HG03025 (cell line): ENCODE measurements around the gene HAND1.
A peak's percentile ranks its signal among the peaks of the same experiment; 100 is the strongest.

ENCODE experiments used
- ATAC-seq: cut with Tn5 transposase; IDR thresholded peaks from one replicate; pipeline ENCODE4 v1.9.1; 2021; ENCODE audit warnings: mild to moderate bottlenecking, moderate library complexity; ENCODE audit not compliant: unreplicated experiment, low FRiP score

Gene HAND1

GRCh38 chr5:154506049-154506715 lies 28.2 kb upstream of the HAND1 start:
- no peak for ATAC-seq

GRCh38 chr5:154505567-154505966 lies 27.5 kb upstream of the HAND1 start:
- no peak for ATAC-seq

- ATAC-seq, result no peak
These were observed 25.6 kb upstream of the HAND1 start for GRCh38 chr5:154503698-154504039.

- no peak for ATAC-seq
These were observed 24.2 kb upstream of the HAND1 start for GRCh38 chr5:154502180-154502579.

GRCh38 chr5:154501566-154501965 lies 23.5 kb upstream of the HAND1 start:
- ATAC-seq, result no peak

- ATAC-seq, result no peak
These were observed 21.0 kb upstream of the HAND1 start for GRCh38 chr5:154498994-154499393.

GRCh38 chr5:154498591-154498990 lies 20.6 kb upstream of the HAND1 start:
- ATAC-seq, result no peak

- no peak for ATAC-seq
These were observed 16.0 kb upstream of the HAND1 start for GRCh38 chr5:154494036-154494435.

- no peak for ATAC-seq
These were observed 15.2 kb upstream of the HAND1 start for GRCh38 chr5:154493274-154493673.

- ATAC-seq, result no peak
These were observed 13.9 kb upstream of the HAND1 start for GRCh38 chr5:154491941-154492340.

- peak; percentile 99 for ATAC-seq
These were observed 9.5 kb upstream of the HAND1 start for GRCh38 chr5:154487541-154487940.

GRCh38 chr5:154486427-154486866 lies 8.4 kb upstream of the HAND1 start:
- ATAC-seq, result no peak

GRCh38 chr5:154485850-154486426 lies 7.9 kb upstream of the HAND1 start:
- ATAC-seq, result no peak

- ATAC-seq, result no peak
These were observed 7.1 kb upstream of the HAND1 start for GRCh38 chr5:154485096-154485491.

- ATAC-seq, result no peak
These were observed 6.5 kb upstream of the HAND1 start for GRCh38 chr5:154484393-154485095.

- ATAC-seq, result no peak
These were observed 5.8 kb upstream of the HAND1 start for GRCh38 chr5:154483654-154484392.

GRCh38 chr5:154482528-154483449 lies 4.8 kb upstream of the HAND1 start:
- no peak for ATAC-seq

GRCh38 chr5:154481584-154482381 lies 3.8 kb upstream of the HAND1 start:
- no peak for ATAC-seq

GRCh38 chr5:154480847-154481246 lies 2.8 kb upstream of the HAND1 start:
- no peak for ATAC-seq
